Loucy (cell line): Measurements from ENCODE around the gene FHAD1.

ENCODE experiments used
- H2AFZ ChIP-seq: fragments of 200-600 bp; sonication (generic); 2 replicates; pipeline ENCODE4 v1.6.0; 2016; ENCODE audit warnings: antibody characterized with exemption, mild to moderate bottlenecking, low read length, moderate library complexity
- H3F3A ChIP-seq: fragments of 200-600 bp; 2 replicates; pipeline ENCODE4 v1.6.0; 2016; ENCODE audit warnings: antibody characterized with exemption, low read depth, mild to moderate bottlenecking
- H3K27me3 ChIP-seq: fragments of 200-600 bp; sonication (generic); 2 replicates; pipeline ENCODE4 v1.6.1; 2014; ENCODE audit warnings: low read length, mild to moderate bottlenecking; ENCODE audit not compliant: insufficient read depth, poor library complexity, severe bottlenecking
- H3K36me3 ChIP-seq: fragments of 200-600 bp; sonication (generic); 2 replicates; pipeline ENCODE4 v1.6.1; 2016; ENCODE audit warnings: low read length; ENCODE audit not compliant: insufficient read depth
- H3K4me1 ChIP-seq: fragments of 200-600 bp; sonication (generic); 2 replicates; pipeline ENCODE4 v1.5.1; 2014; ENCODE audit warnings: low read length, mild to moderate bottlenecking; ENCODE audit not compliant: insufficient read depth, poor library complexity, severe bottlenecking
- H3K4me2 ChIP-seq: fragments of 200-600 bp; sonication (generic); 2 replicates; pipeline ENCODE4 v1.6.0; 2014; ENCODE audit warnings: antibody characterized with exemption, low read length, low read depth, mild to moderate bottlenecking; ENCODE audit not compliant: poor library complexity, severe bottlenecking
- H3K4me3 ChIP-seq: fragments of 200-600 bp; sonication (generic); 2 replicates; pipeline ENCODE4 v1.5.1; 2014; ENCODE audit warnings: low read length, mild to moderate bottlenecking, mixed read lengths; ENCODE audit not compliant: poor library complexity, severe bottlenecking
- H3K79me2 ChIP-seq: fragments of 200-600 bp; sonication (generic); 2 replicates; pipeline ENCODE4 v1.6.1; 2014; ENCODE audit warnings: low read length; ENCODE audit not compliant: insufficient read depth
- H3K9ac ChIP-seq: fragments of 200-600 bp; sonication (generic); 2 replicates; pipeline ENCODE4 v1.6.0; 2014; ENCODE audit warnings: mild to moderate bottlenecking, low read depth, low read length, moderate library complexity; ENCODE audit not compliant: poor library complexity, severe bottlenecking
- H3K9me2 ChIP-seq: fragments of 200-600 bp; sonication (generic); replicated peaks from 2 replicates; pipeline ENCODE4 v1.6.1; 2016; ENCODE audit warnings: low read depth, low read length, mixed read lengths
- H3K9me3 ChIP-seq: fragments of 200-600 bp; sonication (generic); 2 replicates; pipeline ENCODE4 v1.6.1; 2014; ENCODE audit warnings: mild to moderate bottlenecking, antibody characterized with exemption, low read length, low read depth; ENCODE audit not compliant: insufficient read depth
- H4K20me1 ChIP-seq: fragments of 200-600 bp; sonication (generic); 2 replicates; pipeline ENCODE4 v1.6.0; 2014; ENCODE audit warnings: antibody characterized with exemption, low read length, mild to moderate bottlenecking; ENCODE audit not compliant: insufficient read depth, poor library complexity, severe bottlenecking
- EZH2phosphoT487 ChIP-seq: fragments of 200-600 bp; IDR thresholded peaks from 2 replicates; pipeline ENCODE4 v1.6.1; 2018; ENCODE audit warnings: antibody characterized with exemption, mild to moderate bottlenecking, moderate library complexity, borderline replicate concordance
- TF ChIP-seq, protein P1 (sequence below): fragments of 200-600 bp; sonication (generic); conservative IDR thresholded peaks from 2 replicates; pipeline ENCODE4 v1.5.1; 2014; ENCODE audit warnings: mild to moderate bottlenecking, antibody characterized with exemption, low read length

Gene FHAD1

DNA sequence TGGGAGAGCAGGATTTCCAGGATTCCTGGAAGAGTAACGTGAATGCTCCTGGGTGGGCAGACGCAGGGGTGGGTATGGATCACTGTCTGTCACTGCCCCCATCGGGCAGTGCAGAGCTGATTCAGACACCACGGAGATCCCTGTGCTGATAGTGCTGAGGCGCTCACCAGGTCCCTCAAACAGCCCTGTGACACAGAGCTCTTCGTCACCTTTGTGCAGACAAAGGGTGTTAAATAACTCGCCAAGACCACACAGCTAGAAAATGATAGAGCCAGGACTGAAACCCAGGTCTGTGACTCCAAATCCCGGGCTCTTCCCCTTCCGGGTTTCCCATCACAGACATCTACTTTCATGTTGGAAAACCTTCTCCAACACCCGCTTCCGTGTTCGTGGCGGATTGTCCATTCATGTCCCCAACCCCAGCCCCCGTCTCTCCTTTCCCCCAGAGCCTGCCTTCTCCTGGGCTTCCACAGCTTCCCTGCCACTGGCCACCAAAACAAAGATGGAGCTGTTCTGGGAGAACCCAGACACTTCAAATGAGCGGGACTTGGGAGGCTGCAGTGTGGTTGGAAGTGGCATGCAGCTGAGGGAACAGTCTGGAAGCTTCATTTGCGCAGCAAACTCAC lies 165.3 kb downstream of the FHAD1 start:
- Histone ChIP-seq H3K9me3 (no peaks in the 10 kb centered on the region), H4K20me1 (peaks cover 56% of the 10 kb centered on the region), H3K4me3 (peak overlapping the region; percentile 94), H3K9ac (peak overlapping the region; percentile 85), H3F3A (peaks cover 9% of the 10 kb centered on the region; the same call in 1 of the 2 replicates), H3K27me3 (no peaks in the 10 kb centered on the region), H3K79me2 (peaks cover 57% of the 10 kb centered on the region), H3K4me1 (peaks cover 57% of the 10 kb centered on the region), H3K36me3 (no peaks in the 10 kb centered on the region), H2AFZ (no peak overlapping the region), H3K9me2 (no peaks in the 10 kb centered on the region), H3K4me2 (peak overlapping the region; percentile 97)
- no peak for TF ChIP-seq EZH2phosphoT487
- TF ChIP-seq, protein P1, sequence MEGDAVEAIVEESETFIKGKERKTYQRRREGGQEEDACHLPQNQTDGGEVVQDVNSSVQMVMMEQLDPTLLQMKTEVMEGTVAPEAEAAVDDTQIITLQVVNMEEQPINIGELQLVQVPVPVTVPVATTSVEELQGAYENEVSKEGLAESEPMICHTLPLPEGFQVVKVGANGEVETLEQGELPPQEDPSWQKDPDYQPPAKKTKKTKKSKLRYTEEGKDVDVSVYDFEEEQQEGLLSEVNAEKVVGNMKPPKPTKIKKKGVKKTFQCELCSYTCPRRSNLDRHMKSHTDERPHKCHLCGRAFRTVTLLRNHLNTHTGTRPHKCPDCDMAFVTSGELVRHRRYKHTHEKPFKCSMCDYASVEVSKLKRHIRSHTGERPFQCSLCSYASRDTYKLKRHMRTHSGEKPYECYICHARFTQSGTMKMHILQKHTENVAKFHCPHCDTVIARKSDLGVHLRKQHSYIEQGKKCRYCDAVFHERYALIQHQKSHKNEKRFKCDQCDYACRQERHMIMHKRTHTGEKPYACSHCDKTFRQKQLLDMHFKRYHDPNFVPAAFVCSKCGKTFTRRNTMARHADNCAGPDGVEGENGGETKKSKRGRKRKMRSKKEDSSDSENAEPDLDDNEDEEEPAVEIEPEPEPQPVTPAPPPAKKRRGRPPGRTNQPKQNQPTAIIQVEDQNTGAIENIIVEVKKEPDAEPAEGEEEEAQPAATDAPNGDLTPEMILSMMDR = no peak

DNA sequence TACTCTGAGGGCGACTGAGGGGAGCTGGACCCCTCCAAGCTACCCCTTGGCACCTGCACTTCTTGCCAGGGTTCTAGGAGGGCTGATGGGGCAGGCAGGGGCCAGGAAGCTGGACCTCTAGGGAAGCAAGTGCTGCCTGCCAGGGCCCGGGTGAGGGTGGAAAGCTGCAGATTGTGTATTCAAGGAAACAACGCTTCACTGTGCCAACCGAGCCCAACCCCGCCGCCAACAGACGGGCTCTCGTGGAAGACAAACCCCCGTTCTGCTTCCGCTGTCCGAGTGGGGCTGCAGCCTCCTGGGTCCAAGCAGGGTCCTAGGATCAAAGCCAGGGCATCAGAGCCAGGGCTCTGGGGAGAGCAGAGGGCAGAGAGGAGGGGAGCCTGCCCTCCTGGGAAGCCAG lies 165.8 kb downstream of the FHAD1 start:
- no peak for TF ChIP-seq EZH2phosphoT487
- TF ChIP-seq, protein P1 = no peak
- H3K79me2 ChIP-seq = peaks cover 57% of the 10 kb centered on the region
- H3K4me1 ChIP-seq = peaks cover 62% of the 10 kb centered on the region
- H3K9me2 ChIP-seq = no peaks in the 10 kb centered on the region
- H3K4me2 ChIP-seq = peak overlapping the region; percentile 97
- H4K20me1 ChIP-seq = peaks cover 62% of the 10 kb centered on the region
- H3F3A ChIP-seq = peaks cover 10% of the 10 kb centered on the region; the same call in 1 of the 2 replicates
- H3K9ac ChIP-seq = peak overlapping the region; percentile 85
- H2AFZ ChIP-seq = no peak overlapping the region
- H3K27me3 ChIP-seq = no peaks in the 10 kb centered on the region
- peak overlapping the region; percentile 94 for H3K4me3 ChIP-seq
- H3K36me3 ChIP-seq = no peaks in the 10 kb centered on the region
- H3K9me3 ChIP-seq = no peaks in the 10 kb centered on the region

DNA sequence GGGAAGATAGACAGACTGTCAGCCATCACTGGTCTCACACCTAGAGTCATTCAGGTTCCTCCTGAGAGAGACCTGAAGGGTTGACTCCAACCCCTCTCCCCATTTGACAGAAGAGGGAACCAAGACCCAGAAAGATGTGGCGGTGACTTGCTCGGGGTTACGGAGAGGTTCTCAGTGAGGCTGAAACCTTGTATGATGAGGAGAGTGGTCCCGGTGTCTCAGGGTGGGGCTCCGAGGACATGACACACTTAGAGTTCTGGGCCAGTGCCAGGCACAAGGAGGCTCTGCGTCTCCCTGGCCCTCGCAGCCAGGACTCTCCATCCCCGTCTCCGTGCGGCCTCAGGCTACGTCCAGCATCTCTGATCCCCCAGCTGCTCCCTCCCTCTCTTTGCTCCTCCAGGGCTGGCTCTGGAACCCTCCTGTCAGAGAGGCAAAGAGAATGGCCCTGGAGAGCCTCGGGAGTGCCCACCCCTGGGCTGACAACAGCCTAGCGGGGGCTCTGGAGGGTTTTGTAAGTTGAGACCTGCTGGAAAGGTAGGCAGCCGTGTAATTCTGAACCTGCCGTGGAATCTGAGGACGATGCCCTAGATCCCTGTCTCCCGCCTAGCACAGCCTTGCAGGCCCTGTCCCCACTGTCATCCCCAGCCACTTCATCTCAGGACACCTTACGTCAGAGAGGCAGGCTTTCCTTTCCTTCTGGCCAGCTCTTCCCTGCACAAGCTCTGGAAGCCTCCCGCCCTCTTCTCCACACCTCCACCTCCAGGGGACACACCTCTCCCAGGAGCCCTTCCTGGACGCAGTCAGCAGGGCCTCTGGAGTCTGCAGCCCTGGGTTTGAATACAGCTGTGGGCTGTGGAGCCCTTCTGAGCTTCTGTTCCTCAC lies 166.8 kb downstream of the FHAD1 start:
- no peak overlapping the region for H3K9ac ChIP-seq
- no peaks in the 10 kb centered on the region for H3K36me3 ChIP-seq
- H3K4me3 ChIP-seq = peak overlapping the region; percentile 94
- no peaks in the 10 kb centered on the region for H3K9me3 ChIP-seq
- peaks cover 58% of the 10 kb centered on the region for H3K79me2 ChIP-seq
- H3K4me1 ChIP-seq = peaks cover 62% of the 10 kb centered on the region
- no peaks in the 10 kb centered on the region for H3K9me2 ChIP-seq
- no peaks in the 10 kb centered on the region for H3K27me3 ChIP-seq
- 0 out of 2 replicates have a peak, but pooled peaks cover 4% of the 10 kb centered on the region for H3F3A ChIP-seq
- H3K4me2 ChIP-seq = peak overlapping the region; percentile 97
- peaks cover 62% of the 10 kb centered on the region for H4K20me1 ChIP-seq
- TF ChIP-seq, protein P1 = no peak
- TF ChIP-seq EZH2phosphoT487 = no peak
- H2AFZ ChIP-seq = no peak overlapping the region
